HG02970 (cell line): ENCODE results near the gene C21orf58.
A peak's percentile ranks its signal among the peaks of the same experiment; 100 is the strongest.

ENCODE experiments used
- ATAC-seq: cut with Tn5 transposase; IDR thresholded peaks from one replicate; pipeline ENCODE4 v1.9.1; 2021; ENCODE audit warnings: mild to moderate bottlenecking, moderate library complexity, moderate number of reproducible peaks; ENCODE audit not compliant: unreplicated experiment, low FRiP score

The C21orf58 gene

DNA sequence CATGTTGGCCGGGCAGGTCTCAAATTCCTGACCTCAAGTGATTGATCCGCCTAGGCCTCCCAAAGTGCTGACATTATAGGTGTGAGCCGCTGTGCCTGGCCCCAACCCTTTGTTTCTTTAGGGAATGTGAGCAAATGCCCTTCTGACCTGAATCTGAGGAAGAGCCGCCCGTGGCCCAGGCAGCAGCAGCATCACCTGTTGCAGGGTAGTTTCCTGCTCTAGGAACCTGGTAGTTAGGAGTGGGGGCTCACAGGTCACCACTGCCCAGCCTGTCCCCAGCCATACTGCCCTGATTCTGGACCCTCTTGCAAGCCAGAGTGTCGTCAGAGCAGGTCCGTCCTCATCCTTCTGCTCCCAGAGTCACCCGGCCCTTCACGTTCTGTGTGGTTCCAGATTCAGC, 24.5 kb downstream of the C21orf58 start:
- ATAC-seq, result no peak

DNA sequence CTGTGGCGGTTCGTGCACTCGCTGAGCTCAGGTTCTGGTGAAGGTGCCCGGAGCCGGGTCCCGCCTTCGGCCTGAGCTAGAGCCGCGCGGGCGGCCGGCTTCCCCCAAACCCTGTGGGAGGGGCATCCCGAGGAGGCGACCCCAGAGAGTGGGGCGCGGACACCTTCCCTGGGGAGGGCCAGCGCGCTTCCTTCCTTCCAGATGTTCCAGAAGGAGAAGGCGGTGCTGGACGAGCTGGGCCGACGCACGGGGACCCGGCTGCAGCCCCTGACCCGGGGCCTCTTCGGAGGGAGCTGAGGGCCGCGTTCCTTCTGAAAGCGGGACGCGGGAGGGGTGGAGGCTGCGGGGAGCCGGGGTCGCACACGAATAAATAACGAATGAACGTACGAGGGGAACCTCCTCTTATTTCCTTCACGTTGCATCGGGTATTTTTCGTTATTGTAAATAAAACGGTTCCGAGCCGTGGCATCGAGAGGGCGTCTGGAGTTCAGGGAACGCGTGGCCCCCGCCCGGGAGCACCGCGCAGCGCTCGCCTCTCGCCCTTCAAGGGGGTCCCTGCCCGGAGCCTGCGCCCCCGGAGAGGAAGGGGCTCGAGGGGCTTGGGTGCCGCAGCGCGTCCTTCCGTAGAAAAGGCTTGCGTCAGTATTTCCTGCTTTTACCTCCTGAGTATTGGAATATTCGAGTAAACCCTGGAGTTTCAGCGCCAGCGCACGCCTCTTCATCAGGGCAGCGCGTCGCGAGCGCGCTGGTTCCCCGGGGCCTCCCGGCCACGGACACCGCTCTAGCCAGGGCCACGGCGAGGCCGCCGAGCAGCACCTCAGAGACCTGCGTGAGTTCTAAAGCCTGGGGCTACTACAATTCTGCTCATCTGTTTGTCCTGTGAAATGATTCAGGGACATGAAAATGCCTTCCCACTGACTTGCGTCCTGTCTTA, 26.1 kb downstream of the C21orf58 start:
- ATAC-seq, result no peak

DNA sequence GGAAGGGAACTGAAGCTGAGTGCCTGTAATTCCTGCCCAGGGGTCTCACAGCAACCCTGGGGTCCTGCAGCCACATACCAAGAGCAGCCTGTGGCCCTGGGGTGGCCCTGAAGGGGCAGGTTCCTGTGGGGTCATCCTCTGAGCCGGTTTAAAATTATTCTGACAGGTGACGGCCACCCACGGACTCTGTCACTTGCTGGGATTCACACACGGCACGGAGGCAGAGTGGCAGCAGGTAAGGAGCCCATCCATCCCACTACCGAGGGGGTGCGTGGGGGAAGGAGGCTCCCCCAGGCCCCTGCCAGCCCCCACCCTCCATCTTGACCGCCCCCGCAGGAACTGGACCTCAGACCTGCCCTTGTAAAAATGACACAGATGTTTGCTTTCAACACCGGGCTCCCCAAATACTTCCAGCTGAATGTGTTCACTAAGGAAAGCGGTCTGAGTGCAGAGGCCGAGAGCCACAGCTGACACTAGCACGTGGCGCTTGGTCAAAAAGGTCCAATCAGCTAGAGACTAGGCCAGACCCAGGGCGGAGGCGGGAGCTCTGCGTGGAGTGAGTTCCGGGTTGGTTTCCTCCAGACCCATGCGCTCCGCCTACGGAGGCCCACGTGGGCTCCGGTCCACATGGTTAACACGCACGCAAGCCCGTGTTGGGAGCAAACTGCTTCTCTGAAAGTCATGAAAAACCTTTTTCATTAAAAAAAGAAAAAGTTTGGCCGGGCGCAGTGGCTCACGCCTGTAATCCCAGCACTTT, 27.5 kb downstream of the C21orf58 start:
- ATAC-seq, result no peak

DNA sequence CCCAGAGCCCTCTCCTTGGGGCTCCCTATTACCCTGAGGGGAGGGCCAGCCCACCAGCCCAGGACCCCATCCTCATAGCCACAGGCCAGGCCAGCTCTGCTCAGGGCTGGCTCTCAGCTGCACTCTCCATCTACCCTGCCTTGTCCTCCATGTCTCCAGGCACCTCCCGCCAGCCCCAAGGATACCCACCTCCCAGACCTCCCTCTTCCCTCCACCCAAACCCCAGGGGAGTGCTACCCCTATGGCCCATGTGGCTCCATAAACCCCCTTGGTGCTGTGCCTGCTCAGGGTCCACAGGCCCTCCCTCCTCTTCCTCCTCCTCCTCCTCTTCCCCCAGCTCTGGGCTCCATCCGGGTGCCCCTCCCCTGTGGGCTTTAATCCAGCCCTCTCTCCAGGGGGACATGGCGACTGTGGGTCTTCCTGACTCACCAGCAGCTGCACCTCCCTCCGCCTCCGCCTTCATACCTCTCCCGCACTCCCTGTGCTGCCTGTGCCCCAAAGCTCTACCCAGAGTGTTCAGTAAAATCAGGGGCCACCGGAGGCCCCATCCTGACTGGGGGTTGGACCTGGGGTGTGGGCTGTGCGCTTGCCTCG, 28.4 kb downstream of the C21orf58 start:
- no peak for ATAC-seq

DNA sequence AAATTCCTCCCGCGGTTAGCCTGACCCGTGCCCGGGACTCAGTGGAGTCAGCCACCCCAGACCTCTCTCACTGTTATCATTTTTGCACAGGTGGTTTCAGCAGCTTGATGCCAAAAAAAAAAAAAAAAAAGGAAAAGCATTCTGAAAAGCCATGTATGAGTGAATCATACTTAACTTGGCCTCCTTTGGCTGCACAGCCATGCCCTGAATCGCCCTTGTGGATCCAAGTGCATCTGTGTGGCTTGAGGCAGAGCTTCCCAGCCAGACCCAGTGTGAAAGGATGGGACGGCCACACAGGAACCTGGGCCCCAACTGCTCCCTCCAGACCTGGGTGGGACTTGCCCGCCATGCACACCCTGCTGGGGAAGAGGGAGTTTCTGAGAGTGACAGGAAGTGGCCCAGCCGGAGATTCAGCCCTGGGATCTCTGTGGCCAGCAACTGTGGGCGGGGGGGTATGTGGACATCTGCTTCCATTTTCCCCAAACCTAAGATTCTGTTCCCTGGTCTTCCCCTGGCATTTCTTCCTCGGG, 29.0 kb downstream of the C21orf58 start:
- no peak for ATAC-seq

DNA sequence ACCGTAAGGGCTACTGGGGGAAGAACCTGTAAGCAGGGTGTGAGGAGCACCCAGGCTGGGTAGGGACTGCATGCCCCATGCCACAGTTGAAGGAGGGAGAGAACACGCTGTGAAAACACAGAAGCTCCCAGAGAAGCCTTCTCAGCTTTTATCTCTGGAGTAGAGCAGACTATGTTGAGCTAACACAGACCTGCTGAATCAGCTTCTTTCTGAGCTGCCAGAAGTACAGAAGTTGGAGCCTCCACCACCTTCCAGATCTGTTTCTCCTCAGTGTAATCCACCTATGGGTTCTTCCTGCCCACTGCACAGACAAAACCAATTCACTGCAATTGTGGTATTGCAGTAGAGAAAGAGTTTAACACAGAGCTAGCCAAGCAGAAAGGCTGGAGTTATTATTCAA, 32.1 kb downstream of the C21orf58 start:
- ATAC-seq, result no peak

DNA sequence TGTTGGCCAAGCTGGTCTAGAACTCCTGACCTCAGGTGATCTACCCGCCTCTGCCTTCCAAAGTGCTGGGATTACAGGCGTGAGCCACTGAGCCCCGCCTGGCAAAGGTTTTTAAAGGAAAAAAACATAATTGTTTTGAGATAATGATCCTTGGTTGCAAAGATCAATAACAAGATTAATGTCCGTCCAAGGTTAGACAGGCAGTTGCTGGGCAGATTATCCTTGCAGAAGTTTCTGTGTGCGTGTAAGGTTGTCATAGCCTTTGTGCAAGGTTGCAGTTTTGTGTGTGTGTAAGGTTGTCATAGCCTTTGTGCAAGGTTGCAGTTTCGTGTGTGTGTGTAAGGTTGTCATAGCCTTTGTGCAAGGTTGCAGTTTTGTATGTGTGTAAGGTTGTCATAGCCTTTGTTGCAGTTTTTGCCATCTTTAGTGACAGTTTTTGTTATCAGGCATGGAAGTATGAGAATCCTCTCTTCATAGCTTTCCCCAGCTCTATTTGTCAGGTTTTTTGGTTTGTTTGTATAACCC, 34.0 kb downstream of the C21orf58 start:
- no peak for ATAC-seq

DNA sequence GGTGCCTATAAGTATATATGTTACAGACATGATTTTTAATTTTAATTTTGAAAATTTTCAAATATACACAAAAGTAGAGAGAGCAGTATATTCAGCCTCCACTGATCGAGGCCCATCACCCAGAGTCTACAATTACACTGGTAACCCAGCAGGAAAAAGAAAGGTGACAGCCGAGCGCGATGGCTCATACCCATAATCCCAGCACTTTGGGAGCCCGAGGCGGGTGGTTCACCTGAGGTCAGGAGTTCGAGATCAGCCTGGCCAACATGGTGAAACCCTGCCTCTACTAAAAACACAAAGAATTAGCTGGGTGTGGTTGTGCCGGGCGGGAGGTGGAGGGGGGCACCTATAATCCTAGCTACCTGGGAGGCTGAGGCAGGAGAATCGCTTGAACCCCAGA, 36.1 kb downstream of the C21orf58 start:
- no peak for ATAC-seq

DNA sequence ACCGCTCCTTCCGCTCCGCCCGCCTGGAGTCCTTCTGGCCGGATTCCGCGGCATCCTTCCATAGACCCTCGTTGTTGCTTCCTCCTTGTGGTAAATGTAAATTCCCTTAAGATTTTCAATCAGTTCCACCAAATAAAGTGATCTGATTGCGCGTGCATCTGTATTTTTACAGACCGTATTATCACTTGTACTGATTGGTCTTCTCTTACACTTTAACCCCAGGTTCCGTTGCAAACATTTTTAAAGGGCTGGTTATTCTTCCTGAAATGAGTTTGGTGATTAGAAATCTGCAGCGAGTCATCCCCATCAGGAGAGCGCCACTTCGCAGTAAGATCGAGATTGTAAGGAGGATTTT, 37.0 kb downstream of the C21orf58 start:
- ATAC-seq, result no peak

DNA sequence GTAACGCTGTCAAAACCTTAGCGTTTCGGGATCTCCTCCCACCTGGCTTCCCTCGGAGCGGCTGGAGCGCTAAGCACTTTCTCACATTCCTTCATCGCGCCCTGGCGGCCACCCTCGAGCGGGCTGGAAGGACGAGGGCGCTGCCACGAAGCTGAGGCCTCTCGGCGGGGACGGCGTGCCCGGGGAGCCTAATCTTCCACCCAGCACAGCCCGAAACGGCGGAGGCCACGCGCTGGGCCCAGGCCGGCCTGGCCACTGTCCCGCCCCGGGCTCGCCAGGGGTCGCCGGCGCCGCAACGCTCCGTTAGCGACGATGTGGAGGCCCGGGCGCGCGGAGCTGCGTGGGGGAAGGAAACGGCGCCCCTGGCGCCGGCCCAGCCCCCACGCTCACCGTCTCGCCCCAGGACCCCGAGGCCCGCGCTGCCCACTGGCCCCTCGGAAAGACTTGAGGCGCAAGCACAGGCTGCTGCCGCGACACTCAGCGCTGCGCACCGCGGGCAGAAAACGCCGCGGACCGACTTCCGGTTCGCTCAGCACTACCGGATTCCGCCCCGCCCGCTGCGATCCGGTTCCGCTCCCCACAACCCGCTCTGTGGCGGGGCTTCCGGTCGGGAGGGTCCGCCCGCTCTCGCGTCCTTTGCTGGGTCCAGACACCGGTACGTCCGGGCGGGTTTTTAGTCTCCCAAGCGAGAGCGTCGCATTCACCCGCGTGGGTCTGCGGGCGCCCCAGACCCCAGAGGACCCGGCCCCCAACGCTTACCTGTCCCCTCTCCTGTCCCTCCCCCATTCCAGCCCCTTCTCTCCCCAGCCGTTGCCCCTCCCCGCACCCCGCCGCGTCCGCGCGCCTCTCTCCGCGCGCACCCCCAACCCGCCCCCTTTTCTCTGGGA, 37.7 kb downstream of the C21orf58 start, which contains the start of gene YBEY:
TSS of gene YBEY (plus strand) at position 582 of the 887 bp plus-strand sequence. CDS start 572 bp downstream, outside the sequence.
- peak; percentile 74 for ATAC-seq

DNA sequence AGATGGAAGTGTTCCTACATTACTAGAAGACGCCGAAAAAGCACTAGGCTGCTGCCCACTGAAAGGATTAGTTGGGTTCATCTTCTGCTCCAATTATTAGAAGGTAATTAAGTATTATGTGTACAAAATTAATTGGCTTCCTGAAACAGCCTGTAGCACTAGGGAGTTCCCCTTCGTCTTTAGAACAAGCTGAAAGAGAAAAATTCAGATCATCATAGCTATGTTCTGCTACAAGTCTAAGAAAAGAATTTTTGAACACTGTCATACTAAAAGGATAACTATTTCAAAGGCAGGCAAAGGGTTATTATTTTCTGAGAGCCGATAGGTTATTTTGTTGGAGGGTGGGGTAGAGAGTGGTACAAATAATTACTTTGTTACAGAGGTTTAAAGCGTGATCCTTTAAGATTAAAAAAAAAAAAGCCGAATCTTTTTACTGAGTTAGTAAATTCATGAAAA, 38.4 kb downstream of the C21orf58 start, which contains the start of gene MCM3AP:
TSS of gene MCM3AP (minus strand) at position 406 of the 456 bp plus-strand sequence. CDS start at position 81, 325 bp downstream.
- no peak for ATAC-seq

DNA sequence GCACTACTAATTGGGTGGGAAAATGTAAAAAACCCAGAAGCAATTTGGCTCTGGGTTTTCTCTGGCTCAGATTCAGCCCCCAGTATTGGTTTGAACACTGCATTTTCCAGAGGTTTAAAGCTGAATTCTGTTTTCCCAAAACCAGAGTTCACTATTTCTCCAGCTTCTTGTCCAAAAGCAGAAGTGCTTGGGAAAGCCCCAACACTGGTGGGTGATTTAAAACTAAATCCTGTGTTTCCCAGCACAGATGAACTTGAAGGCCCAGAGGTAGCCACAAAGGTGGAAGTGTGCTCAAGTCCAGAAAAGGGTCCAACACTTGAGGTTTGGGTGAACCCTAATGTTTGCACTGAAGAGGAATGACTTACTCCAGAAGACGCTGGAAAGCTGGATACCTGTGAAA, 38.9 kb downstream of the C21orf58 start:
- ATAC-seq, result no peak

DNA sequence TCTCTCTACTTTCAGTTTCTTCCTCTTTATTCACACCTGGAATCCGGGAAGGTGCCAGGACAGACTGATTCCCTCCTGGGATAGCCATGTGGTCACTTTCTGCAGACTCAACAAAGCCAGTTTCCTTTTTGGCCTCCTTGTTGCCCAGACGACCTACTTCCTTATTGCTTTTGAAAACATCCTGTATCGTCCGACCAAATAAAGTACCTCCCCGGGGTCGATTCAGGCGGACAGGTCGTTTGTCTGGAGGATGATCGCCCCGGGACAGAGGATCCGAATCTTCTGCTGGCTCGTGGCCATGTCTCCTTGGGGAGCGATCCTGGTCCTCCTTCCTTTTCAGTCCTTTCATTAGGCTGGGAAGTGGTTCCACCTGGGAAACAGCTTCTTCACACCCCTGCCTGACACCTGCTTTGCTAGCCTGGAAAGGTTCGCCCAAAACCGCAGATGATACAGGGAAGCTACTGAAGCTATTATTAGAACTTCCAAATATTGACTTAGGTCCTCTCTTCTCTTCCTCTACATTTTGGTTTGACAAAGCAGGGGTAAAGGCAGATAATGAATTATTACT, 39.5 kb downstream of the C21orf58 start:
- ATAC-seq, result no peak

DNA sequence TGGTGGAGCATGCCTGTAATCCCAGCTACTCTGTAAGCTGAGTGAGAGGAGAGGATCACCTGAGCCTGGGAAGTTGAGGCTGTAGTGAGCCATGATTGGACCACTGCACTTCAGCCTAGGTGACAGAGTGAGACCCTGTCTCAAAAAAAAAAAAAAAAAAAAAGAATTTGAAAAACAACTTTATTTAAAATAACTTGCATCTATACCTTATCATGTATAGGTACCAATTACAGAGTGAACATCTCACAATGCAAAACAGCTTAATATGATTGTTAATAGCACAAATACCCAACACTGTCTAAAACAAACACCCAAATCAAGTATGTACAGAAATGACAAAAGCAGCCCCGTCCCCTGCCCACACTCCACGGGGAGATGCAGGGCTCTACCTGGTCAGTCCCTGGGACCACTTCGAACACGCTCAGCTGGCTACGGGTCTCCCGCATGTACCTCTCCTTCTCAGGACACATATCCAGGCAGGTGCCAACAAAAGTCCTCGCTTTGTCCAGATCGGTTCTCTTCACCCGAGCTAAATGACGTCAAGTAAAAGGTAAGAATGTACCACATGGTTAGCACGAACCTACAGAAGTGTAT, 48.8 kb downstream of the C21orf58 start:
- no peak for ATAC-seq

DNA sequence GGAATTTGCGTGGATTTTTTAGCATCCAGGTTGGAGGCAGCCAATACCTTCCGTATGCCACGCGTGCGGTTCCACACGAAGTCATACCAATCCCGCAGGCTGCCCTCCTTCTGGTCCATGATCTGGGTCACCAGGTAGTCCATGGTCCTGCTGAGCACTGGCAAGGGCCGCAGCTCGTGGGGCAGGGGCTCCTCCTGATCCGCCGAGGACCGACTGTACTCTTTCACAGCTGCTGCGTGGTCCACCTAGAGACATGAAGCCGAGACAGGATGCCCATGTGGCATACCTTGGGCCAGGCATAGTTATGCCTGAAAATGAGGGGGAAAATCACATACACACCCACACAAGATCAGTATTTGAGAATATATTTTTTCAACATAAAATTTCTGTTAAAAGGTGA, 50.3 kb downstream of the C21orf58 start:
- ATAC-seq, result no peak

DNA sequence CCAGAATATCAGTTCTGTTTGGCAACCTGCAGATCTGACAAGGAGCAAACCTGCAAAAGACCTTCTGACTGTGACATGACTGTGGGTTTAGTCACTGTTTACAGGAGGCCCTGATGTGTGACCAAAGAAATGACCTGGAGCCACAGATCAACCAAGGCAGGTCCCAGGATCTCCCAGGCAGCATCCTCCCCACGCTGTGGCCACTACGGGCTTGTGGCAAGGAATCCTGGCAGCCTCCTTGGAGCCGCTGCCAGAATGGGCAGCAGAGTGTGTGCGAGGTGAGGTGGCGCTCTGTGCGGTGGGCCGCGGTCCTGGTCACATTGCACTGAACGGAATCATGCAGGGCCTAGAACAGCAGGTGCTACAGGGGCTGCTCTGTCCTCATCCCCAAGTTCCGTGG, 54.2 kb downstream of the C21orf58 start:
- no peak for ATAC-seq

DNA sequence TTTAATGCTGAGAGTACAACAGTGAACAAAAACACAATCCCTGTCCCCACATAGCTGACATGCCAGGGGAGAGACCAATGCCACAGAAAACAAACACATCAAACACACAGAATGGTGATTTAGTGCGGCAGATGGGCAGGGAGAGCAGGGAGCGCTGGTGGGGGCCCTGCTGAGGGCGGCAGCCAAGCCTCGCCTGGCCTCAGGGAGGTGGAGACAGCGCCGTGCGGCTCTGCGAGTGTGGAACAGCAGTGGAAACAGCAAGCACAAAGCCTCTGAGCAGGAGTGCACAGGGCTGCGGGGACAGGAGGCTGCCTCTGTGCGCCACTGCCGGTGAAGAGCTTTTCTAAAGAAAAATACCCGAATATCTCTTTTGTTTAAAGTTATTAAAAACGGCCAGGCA, 55.3 kb downstream of the C21orf58 start:
- no peak for ATAC-seq

DNA sequence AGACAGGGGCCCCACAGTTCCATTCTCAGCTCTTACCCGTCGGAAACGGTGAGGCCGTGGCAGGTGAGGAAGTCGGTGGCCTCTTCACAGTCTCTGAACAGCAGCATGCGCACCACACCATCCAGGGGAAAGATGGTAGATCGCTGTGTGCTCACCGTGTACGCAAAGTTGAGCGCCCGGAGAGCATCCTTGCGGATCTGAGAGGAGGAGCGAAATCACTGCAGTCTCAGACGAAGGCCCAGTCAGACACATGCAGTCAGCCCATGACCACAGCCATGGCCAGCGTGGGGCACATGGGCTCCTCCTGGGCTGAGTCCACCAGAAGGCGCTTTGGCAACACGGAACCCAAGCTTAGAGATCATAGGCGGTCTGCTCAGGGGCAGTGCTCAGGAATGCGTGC, 56.7 kb downstream of the C21orf58 start:
- ATAC-seq, result no peak
